Stomach (tissue), 19 donors: ENCODE data around the gene TRIM64C. TPM values are rescaled to one million over a fixed set of nuclear protein-coding genes. Genes with fewer than 3 reads are reported as not detected.
"Not testable (repeated sequence)": the region's sequence is repeated elsewhere in the genome, so short reads cannot be mapped to it uniquely, and the experiment has no call there.

Source experiments
- DNase-seq, 2 donors: peaks; one replicate each; pipeline versions ENCODE4 v3.0.0 to v3.0.0-alpha.2; 2013 to 2019
- H3K27ac ChIP-seq, 5 donors: fragments of 200-600 bp in 4 of 5; sonication (generic) in 4 of 5; one replicate each; pipeline ENCODE4 v1.5.1; 2013 to 2019; ENCODE audit warnings: mild to moderate bottlenecking in 1 of 5, moderate library complexity in 1 of 5
- H3K27me3 ChIP-seq, 3 donors: fragments of 200-600 bp; sonication (generic); one replicate each; pipeline ENCODE4 v1.5.1; 2017 to 2019; ENCODE audit warnings: mixed run types in 1 of 3
- H3K36me3 ChIP-seq, 4 donors: fragments of 200-600 bp; sonication (generic); 1 replicate in 3 of 4; 2 replicates in 1 of 4; pipeline ENCODE4 v1.5.1; 2016 to 2019
- H3K4me1 ChIP-seq, 4 donors: fragments of 200-600 bp; sonication (generic); one replicate each; pipeline ENCODE4 v1.5.1; 2016 to 2019
- H3K4me3 ChIP-seq, 4 donors: fragments of 200-600 bp; sonication (generic) in 3 of 4; one replicate each; pipeline ENCODE4 v1.5.1; 2016 to 2019; ENCODE audit warnings: mild to moderate bottlenecking in 1 of 4
- H3K9me3 ChIP-seq, 4 donors: fragments of 200-600 bp; sonication (generic); one replicate each; pipeline ENCODE4 v1.5.1; 2016 to 2019
- whole genome bisulfite sequencing, 5 donors: extraction: QIAGEN DNeasy Blood & Tissue Kit in 3 of 5; methylation state at CpG; one replicate each; pipeline versions ENCODE4 v1.1.5 to v1.1.7; 2013 to 2018; 5-methylcytosine and 5-hydroxymethylcytosine counted together
- intact Hi-C: fragments of 100-400 bp; cut with DNase I; formaldehyde crosslinking; loops from one replicate; pipeline ENCODE4 v1.15.1; 2023; ENCODE audit warnings: low total_unique reads
- long read RNA-seq, 10 donors: transcript quantifications; one replicate each; lab custom pipeline, GENCODE V29; 2026
- polyA plus RNA-seq, 3 donors: library from polyadenylated mRNA; stranded (reverse); fragments of 200-250 nt; gene quantifications; one replicate each; pipeline ENCODE4 v1.2.3, GENCODE V29; 2013
- small RNA-seq, 4 donors: library from RNA; depleted of rRNA; stranded (forward); fragments of <200 nt; gene quantifications; one replicate each; pipeline ENCODE3, GENCODE V24; 2016
- total RNA-seq, 5 donors: library from RNA; depleted of rRNA; stranded (reverse); fragments of >200 nt; gene quantifications; one replicate each; pipeline versions ENCODE4 v1.1.0 to v1.2.3, GENCODE V29; 2014 to 2016
- donor health status: healthy with polysubstance abuse.
- donor health status: Bipolar disorder and iron deficiency.
- donor health status: healthy.

Gene TRIM64C, protein sequence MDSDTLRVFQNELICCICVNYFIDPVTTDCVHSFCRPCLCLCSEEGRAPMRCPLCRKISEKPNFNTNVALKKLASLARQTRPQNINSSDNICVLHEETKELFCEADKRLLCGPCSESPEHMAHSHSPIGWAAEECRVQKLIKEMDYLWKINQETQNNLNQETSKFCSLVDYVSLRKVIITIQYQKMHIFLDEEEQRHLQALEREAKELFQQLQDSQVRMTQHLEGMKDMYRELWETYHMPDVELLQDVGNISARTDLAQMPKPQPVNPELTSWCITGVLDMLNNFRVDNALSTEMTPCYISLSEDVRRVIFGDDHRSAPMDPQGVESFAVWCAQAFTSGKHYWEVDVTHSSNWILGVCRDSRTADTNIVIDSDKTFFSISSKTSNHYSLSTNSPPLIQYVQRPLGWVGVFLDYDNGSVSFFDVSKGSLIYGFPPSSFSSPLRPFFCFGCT
- not detected for total RNA-seq
- not detected for polyA plus RNA-seq
- long read RNA-seq, donor 1, result 0 reads
- long read RNA-seq, donor 2, result 0 reads
- long read RNA-seq, donor 3, result 0 reads
- long read RNA-seq, donor 4, result 0 reads
- long read RNA-seq, donor 5, result 0 reads
- long read RNA-seq, donor 6, result 0 reads
- long read RNA-seq, donor 7, result 0 reads
- long read RNA-seq, donor 8, result 0 reads
- long read RNA-seq, donor 9, result 0 reads
- long read RNA-seq, donor 10, result 0 reads

- WGBS, 5 donors, result 79 to 87% (median 81%) methylated on average over 5 of the region's 5 CpGs
- H3K36me3 ChIP-seq, H3K27ac ChIP-seq, H3K9me3 ChIP-seq, intact Hi-C loops, DNase-seq, H3K4me3 ChIP-seq, H3K27me3 ChIP-seq, H3K4me1 ChIP-seq: not testable (repeated sequence)
Observed at GRCh38 chr11:49059012-49059411, at the start of gene TRIM64C. TRIM64C (minus strand) TSS chr11:49059112; CDS start chr11:49059112, 0 bp downstream.

DNA sequence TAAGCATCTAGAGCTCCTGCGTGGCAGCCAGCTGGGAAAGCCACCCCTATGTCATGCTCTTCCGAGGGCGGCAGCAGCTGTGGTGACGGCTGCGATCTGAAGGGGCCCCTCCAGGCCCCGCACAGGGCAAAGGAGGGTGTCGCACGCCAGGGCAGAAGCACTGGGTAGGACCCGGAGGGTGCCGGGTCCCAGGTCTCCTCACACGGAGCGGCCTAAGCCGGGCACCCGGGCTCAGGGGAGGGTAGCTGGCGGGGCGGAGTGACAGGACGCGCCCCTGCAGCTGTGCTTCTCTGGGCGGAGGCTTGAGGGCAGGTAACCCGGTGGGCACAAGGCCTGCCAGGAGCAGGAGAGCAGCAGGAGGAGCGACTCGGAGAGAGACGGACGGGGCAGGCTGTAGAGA, 43.4 kb upstream of the TRIM64C start:
- intact Hi-C loops, result not testable (repeated sequence)

GRCh38 chr11:49069897-49070296, 11.0 kb upstream of the TRIM64C start:
- DNase-seq, H3K27ac ChIP-seq, intact Hi-C loops, H3K9me3 ChIP-seq, H3K36me3 ChIP-seq, H3K27me3 ChIP-seq, H3K4me3 ChIP-seq, H3K4me1 ChIP-seq: not testable (repeated sequence)
- 55 to 61% (median 56%) methylated on average over 5 of the region's 5 CpGs for WGBS, 5 donors

More for the DNA sequence above, 43.4 kb upstream of the TRIM64C start:
- not testable (repeated sequence) for H3K4me1 ChIP-seq, H3K36me3 ChIP-seq, H3K27ac ChIP-seq, DNase-seq, H3K27me3 ChIP-seq, H3K4me3 ChIP-seq
- WGBS, 5 donors, result 90 to 95% (median 92%) methylated on average over 17 to 24 of the region's 24 CpGs
- H3K9me3 ChIP-seq, result peaks cover 0 to 21% (median 13%) of the 10 kb centered on the region in 4 donors

GRCh38 chr11:49049821-49050220, 9.1 kb downstream of the TRIM64C start:
- 56 to 86% (median 60%) methylated on average over 24 to 38 of the region's 38 CpGs for WGBS, 5 donors

DNA sequence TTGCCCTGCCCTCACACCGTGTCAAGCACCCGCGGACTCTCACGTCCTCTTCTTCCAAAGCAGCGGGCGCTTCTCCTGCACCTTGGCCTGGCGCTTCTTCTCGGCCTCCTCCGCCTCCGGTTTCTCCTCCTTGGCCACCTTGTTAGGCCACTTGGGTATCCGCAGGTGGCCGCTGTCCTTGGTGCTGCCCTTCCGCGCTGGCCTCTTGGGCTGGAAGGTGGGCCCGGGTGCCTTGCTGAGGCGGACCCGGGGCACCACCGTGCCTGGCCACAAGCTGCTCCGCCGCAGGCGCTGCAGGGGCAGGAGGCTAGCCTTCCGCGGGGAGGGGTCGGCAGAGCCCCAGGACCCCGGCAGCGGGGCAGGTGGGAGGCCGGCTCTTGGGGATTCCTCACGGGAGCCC, 10.7 kb downstream of the TRIM64C start:
- H3K4me3 ChIP-seq, H3K4me1 ChIP-seq, H3K27ac ChIP-seq, DNase-seq, H3K27me3 ChIP-seq, H3K36me3 ChIP-seq, intact Hi-C loops: not testable (repeated sequence)
- WGBS, 5 donors, result 42 to 67% (median 47%) methylated on average over 12 to 26 of the region's 28 CpGs
- H3K9me3 ChIP-seq, result peaks cover 0 to 25% (median 20%) of the 10 kb centered on the region in 4 donors

More at GRCh38 chr11:49049821-49050220, 9.1 kb downstream of the TRIM64C start:
- DNase-seq, H3K27ac ChIP-seq, H3K27me3 ChIP-seq, H3K4me1 ChIP-seq, H3K36me3 ChIP-seq, H3K4me3 ChIP-seq, intact Hi-C loops: not testable (repeated sequence)
- H3K9me3 ChIP-seq, result peaks cover 0 to 25% (median 20%) of the 10 kb centered on the region in 4 donors

- 34 to 50% (median 38%) methylated on average over 2 of the region's 2 CpGs for WGBS, 5 donors
Observed at GRCh38 chr11:49028523-49028922, 30.4 kb downstream of the TRIM64C start, which contains the start of gene TRIM49B. TRIM49B (plus strand) TSS chr11:49028823; CDS start chr11:49031600, 2,777 bp downstream.

More at GRCh38 chr11:49028523-49028922, 30.4 kb downstream of the TRIM64C start, which contains the start of gene TRIM49B:
- intact Hi-C loops, H3K36me3 ChIP-seq, H3K9me3 ChIP-seq, H3K27ac ChIP-seq, H3K4me1 ChIP-seq, H3K27me3 ChIP-seq, H3K4me3 ChIP-seq, DNase-seq: not testable (repeated sequence)

Small RNA genes lying within 50 kb of the gene (small RNA-seq; reads per million reads assigned to genes)
- gene AC084851.1, result 0 reads per million in 4 donors

Other genes with a start within 250 kb of the TRIM64C start
- not detected for gene TRIM51G, start 75.2 kb downstream of the TRIM64C start, total RNA-seq
- not detected for gene TRIM51G, start 75.2 kb downstream of the TRIM64C start, polyA plus RNA-seq
- gene TRIM49B, start 30.3 kb downstream of the TRIM64C start, total RNA-seq, result not detected
- not detected for gene TRIM49B, start 30.3 kb downstream of the TRIM64C start, polyA plus RNA-seq
- 10 to 100 TPM in 2 of 5 donors, not detected in 3; 10.6 to 50.0 TPM for gene FOLH1, start 149.5 kb upstream of the TRIM64C start, total RNA-seq
- gene FOLH1, start 149.5 kb upstream of the TRIM64C start, polyA plus RNA-seq, result under 1 TPM in 1 of 3 donors, not detected in 2; 0.98 TPM